ENCODE measurements around the gene PARP3.

DNA sequence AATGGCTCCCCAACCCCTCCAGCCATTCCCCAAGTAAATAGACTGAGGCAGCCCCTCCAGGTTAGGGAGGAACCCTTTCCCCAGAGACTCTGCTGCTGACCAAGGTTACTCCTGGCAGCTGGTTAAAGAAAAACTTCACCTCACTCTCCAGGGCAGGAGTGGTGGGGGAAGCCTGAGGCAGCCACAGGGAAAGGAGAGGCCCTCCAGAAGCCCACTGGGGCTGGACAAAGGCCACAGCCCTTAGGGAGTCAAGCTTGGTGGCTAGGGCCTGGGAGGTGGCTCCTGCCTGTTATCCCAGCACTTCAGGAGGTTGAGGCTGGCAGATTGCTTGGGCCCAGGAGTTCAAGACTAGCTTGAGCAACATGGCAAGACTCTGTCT is 42.1 kb downstream of the PARP3 start:
- TF ChIP-seq, protein P1, sequence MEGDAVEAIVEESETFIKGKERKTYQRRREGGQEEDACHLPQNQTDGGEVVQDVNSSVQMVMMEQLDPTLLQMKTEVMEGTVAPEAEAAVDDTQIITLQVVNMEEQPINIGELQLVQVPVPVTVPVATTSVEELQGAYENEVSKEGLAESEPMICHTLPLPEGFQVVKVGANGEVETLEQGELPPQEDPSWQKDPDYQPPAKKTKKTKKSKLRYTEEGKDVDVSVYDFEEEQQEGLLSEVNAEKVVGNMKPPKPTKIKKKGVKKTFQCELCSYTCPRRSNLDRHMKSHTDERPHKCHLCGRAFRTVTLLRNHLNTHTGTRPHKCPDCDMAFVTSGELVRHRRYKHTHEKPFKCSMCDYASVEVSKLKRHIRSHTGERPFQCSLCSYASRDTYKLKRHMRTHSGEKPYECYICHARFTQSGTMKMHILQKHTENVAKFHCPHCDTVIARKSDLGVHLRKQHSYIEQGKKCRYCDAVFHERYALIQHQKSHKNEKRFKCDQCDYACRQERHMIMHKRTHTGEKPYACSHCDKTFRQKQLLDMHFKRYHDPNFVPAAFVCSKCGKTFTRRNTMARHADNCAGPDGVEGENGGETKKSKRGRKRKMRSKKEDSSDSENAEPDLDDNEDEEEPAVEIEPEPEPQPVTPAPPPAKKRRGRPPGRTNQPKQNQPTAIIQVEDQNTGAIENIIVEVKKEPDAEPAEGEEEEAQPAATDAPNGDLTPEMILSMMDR (IDR thresholded peaks at IDR 0.05) = no peak
- TF ChIP-seq POLR2A (IDR thresholded peaks at IDR 0.05) = no peak
- no peak for TF ChIP-seq EP300 (IDR thresholded peaks at IDR 0.05)

All from suprapubic skin (tissue), 3 donors.